ENCODE data around the gene MAMLD1. TPM values are rescaled to one million over a fixed set of nuclear protein-coding genes. Genes with fewer than 3 reads are reported as not detected.

MAMLD1 gene
- total RNA-seq, 4 donors from 2014 or later, result 2.2 to 7.3 (median 3.9) TPM

DNA sequence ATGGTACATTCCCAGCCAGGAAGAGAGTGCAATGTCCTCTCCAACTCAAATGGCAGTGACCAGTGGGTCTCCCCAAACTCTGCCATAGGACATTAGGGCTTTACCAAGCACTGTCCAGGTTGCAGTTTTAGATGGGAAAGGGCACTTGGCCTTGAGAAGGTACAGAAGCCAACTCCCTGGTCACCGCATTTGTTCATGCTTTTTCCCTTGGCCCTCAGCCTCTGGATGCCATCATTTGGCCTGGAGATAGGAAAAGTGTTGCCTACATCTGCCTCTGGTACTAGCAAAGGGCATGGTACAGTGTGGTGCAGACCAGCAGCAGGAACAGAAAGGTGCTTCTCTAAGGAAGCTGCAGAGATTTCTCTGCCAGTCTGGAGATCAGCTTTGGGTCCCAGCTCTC is 93.8 kb downstream of the MAMLD1 start:
- no peaks in the 10 kb centered on the region for H3K27me3 ChIP-seq
- no peak overlapping the region for H3K27ac ChIP-seq
- WGBS, 2 donors (ENCODE audit: low coverage in 1 of 2), result no CpG with 5 or more reads among the region's 1 CpG
- H3K9me3 ChIP-seq, result no peaks in the 10 kb centered on the region
- ATAC-seq, result no peak
- TF ChIP-seq, protein P1, sequence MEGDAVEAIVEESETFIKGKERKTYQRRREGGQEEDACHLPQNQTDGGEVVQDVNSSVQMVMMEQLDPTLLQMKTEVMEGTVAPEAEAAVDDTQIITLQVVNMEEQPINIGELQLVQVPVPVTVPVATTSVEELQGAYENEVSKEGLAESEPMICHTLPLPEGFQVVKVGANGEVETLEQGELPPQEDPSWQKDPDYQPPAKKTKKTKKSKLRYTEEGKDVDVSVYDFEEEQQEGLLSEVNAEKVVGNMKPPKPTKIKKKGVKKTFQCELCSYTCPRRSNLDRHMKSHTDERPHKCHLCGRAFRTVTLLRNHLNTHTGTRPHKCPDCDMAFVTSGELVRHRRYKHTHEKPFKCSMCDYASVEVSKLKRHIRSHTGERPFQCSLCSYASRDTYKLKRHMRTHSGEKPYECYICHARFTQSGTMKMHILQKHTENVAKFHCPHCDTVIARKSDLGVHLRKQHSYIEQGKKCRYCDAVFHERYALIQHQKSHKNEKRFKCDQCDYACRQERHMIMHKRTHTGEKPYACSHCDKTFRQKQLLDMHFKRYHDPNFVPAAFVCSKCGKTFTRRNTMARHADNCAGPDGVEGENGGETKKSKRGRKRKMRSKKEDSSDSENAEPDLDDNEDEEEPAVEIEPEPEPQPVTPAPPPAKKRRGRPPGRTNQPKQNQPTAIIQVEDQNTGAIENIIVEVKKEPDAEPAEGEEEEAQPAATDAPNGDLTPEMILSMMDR (IDR thresholded peaks at IDR 0.05), result no peak
- no peak for TF ChIP-seq EP300 (IDR thresholded peaks at IDR 0.05)
- TF ChIP-seq POLR2AphosphoS5 (IDR thresholded peaks at IDR 0.05), result no peak
- no peak for TF ChIP-seq POLR2A (IDR thresholded peaks at IDR 0.05)
- no peak overlapping the region for H3K4me3 ChIP-seq
- no peaks in the 10 kb centered on the region for H3K4me1 ChIP-seq
- no peaks in the 10 kb centered on the region for H3K36me3 ChIP-seq

DNA sequence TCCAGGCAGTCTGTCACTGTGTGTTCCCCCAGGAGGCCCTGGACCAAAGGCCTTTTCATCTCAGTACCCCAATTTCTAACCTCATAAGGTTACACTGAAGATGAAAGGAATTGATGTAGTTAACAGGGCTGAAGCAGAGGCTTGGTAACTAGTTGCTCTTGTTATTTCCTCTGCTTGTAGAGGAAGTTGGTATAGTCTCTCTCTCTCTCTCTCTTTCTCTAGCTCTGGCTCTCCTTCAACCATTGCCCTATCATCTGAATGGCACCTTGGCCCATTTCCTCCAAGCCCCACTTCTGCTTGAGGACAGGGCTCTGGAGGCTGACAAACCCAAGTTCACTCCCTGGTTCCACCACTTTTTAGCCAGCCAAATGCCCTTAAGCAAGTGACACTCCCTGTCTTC is 96.1 kb downstream of the MAMLD1 start:
- H3K4me3 ChIP-seq, result no peak overlapping the region
- TF ChIP-seq, protein P1 (IDR thresholded peaks at IDR 0.05), result no peak
- TF ChIP-seq POLR2AphosphoS5 (IDR thresholded peaks at IDR 0.05) (no peak), EP300 (IDR thresholded peaks at IDR 0.05) (no peak), POLR2A (IDR thresholded peaks at IDR 0.05) (no peak)
- H3K9me3 ChIP-seq, result no peaks in the 10 kb centered on the region
- H3K27ac ChIP-seq, result no peak overlapping the region
- no peaks in the 10 kb centered on the region for H3K36me3 ChIP-seq
- ATAC-seq, result no peak
- no peaks in the 10 kb centered on the region for H3K27me3 ChIP-seq
- H3K4me1 ChIP-seq, result no peaks in the 10 kb centered on the region

DNA sequence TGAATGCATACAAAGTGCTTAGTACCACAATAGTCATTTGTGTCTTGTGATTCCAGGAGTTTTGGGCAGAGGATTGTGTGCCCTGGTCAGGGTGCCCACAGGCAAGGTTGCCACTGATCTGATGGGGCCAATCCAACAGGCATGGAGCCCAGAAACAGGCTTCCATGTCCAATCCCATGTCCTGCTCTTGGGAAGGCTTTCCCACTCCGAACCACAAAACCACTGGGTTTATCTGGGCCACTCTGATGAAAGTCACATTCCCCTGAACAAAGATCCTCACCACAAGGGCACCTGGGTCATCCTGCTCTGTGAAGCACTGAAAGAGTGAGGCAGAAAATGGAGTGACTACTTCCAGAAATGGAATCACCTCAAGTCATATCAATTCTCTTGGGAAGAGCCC is 96.9 kb downstream of the MAMLD1 start:
- no peaks in the 10 kb centered on the region for H3K4me1 ChIP-seq
- WGBS, 2 donors (ENCODE audit: low coverage in 1 of 2), result no CpG with 5 or more reads among the region's 1 CpG
- no peak overlapping the region for H3K27ac ChIP-seq
- no peaks in the 10 kb centered on the region for H3K9me3 ChIP-seq
- H3K36me3 ChIP-seq, result no peaks in the 10 kb centered on the region
- H3K4me3 ChIP-seq, result no peak overlapping the region
- no peak for ATAC-seq
- H3K27me3 ChIP-seq, result no peaks in the 10 kb centered on the region
- TF ChIP-seq, protein P1 (IDR thresholded peaks at IDR 0.05), result no peak
- no peak for TF ChIP-seq EP300 (IDR thresholded peaks at IDR 0.05)

DNA sequence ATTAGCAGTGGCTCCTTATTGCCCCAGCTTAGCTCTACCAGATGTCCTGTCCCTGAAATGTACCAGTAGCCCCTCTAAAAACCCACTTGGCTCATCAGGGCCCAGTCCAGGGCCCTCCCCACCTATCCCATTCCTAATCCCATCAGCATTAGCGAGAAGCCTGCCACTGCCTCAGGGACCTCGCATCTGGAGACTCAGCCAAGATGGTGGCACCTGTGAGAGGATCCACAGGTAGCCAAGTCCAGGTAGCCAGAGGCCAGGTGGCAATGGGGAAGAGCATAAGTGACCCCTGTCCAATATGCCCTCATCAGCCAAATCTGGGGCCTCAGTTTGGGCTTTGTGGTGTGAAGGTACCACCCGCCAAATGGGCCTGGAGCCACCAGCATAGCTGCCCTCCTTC is 97.7 kb downstream of the MAMLD1 start:
- Histone ChIP-seq H3K4me1 (peaks cover 0 to 4% (median 0%) of the 10 kb centered on the region in 3 donors), H3K27me3 (no peaks in the 10 kb centered on the region), H3K36me3 (no peaks in the 10 kb centered on the region), H3K9me3 (no peaks in the 10 kb centered on the region), H3K27ac (no peak overlapping the region), H3K4me3 (no peak overlapping the region)
- TF ChIP-seq, protein P1 (IDR thresholded peaks at IDR 0.05), result no peak
- TF ChIP-seq POLR2A (IDR thresholded peaks at IDR 0.05) (no peak), EP300 (IDR thresholded peaks at IDR 0.05) (no peak), POLR2AphosphoS5 (IDR thresholded peaks at IDR 0.05) (no peak)
- no CpG with 5 or more reads among the region's 3 CpGs for WGBS, 2 donors (ENCODE audit: low coverage in 1 of 2)
- no peak for ATAC-seq

DNA sequence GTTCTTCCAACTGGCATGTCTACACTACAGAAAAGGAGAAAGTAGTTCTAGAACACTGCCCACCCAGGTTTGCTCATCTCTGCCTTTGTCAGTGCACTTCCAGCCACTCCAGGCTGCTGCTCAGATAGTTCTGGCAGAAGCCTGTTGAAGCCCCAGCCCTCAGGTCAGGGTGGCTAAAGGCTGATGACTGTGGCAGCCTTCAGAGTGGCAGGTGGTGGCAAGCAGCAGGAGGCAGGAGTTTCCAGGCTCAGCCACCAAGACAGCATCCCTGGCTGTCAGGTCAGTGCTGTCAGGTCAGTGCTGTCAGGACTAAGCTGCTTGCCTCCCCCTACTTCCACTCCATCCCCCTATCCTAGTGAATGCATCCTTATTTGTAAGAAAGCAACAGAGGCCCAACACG is 100.4 kb downstream of the MAMLD1 start:
- Histone ChIP-seq H3K9me3 (no peaks in the 10 kb centered on the region), H3K36me3 (no peaks in the 10 kb centered on the region), H3K4me1 (peaks cover 0 to 6% (median 0%) of the 10 kb centered on the region in 3 donors), H3K27ac (no peak overlapping the region), H3K4me3 (no peak overlapping the region), H3K27me3 (no peaks in the 10 kb centered on the region)
- no peak for ATAC-seq
- TF ChIP-seq, protein P1 (IDR thresholded peaks at IDR 0.05), result no peak
- TF ChIP-seq POLR2A (IDR thresholded peaks at IDR 0.05) (no peak), EP300 (IDR thresholded peaks at IDR 0.05) (no peak), POLR2AphosphoS5 (IDR thresholded peaks at IDR 0.05) (no peak)
- no CpG with 5 or more reads among the region's 1 CpG for WGBS, 2 donors (ENCODE audit: low coverage in 1 of 2)

All from gastroesophageal sphincter (tissue), 4 donors.